Stimulated activated CD4-positive, alpha-beta T cell treated with anti-CD3 and anti-CD28 coated beads, TNF-alpha, amount 100 ng/mL, for 48 hours (primary cell): ENCODE results near the gene JMJD7.

Source experiments
- DNase-seq, 3 donors: peaks; one replicate each; pipeline ENCODE4 v3.0.0-alpha.2; 2020; ENCODE audit warnings: low read depth in 3 of 3

JMJD7 gene

DNA sequence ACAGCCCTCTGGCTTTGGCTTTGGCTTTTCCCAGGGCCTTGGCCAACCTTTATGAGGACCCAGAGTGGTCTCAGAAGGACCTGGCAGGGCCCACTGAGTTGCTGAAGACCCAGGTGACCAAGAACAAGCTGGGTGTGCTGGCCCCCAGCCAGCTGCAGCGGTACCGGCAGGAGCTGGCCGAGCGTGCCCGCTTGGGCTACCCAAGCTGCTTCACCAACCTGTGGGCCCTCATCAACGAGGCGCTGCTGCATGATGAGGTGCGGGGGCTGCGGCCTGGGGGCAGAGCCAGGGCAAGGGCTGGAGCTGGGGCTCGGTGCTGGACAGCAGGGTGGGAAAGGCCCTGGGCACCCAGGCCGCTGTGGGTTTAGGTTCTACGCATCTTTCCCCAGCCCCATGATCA is 16.9 kb downstream of the JMJD7 start:
- DNase-seq, result no peak

GRCh38 chr15:41847206-41847605 is 19.3 kb downstream of the JMJD7 start:
- DNase-seq, result no peak

- no peak for DNase-seq
These were observed 20.1 kb downstream of the JMJD7 start for GRCh38 chr15:41847981-41848380.

DNA sequence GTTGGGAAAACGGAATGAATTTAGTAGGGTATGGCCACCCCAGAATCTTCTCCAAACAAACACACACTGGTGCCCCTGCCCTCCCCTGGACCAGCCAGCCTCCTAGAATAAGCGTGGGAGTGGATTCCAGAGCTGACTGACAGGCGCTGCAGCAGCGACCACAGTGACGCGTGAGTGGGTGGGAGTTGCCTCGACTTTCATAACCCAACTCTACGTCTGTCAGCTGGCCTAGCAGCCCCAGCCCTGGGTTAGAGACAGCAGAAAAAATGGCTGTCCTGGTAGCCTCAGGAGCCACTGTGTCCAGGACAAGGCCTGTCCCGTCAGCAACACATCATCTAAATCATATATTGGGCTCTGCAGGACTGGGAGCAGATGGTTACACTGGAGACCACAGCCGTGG is 20.7 kb downstream of the JMJD7 start:
- DNase-seq, result peak in 2 of 3 donors; percentile 50 to 67

- DNase-seq, result no peak
These were observed 21.3 kb downstream of the JMJD7 start for GRCh38 chr15:41849204-41849603.

DNA sequence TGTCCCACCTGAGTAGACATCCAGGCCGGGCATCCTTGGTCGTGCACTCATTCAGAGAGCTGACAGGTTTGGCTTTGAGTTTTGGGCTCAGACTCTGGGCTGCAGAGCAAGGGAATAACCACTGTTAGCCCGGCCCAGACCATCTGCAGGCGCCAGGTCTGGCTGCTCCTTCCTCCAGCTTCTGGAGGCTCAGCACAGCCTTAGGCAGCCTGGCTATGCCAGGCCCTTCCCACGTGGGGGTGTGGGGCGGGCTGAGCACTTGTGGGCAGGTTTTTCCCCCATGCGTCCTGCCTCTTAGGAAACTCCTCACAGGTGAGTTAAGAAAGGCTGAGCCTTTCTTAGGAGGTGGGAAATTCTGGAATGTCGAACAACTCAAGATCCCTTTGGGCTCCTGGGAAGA is 22.0 kb downstream of the JMJD7 start:
- DNase-seq, result no peak

DNA sequence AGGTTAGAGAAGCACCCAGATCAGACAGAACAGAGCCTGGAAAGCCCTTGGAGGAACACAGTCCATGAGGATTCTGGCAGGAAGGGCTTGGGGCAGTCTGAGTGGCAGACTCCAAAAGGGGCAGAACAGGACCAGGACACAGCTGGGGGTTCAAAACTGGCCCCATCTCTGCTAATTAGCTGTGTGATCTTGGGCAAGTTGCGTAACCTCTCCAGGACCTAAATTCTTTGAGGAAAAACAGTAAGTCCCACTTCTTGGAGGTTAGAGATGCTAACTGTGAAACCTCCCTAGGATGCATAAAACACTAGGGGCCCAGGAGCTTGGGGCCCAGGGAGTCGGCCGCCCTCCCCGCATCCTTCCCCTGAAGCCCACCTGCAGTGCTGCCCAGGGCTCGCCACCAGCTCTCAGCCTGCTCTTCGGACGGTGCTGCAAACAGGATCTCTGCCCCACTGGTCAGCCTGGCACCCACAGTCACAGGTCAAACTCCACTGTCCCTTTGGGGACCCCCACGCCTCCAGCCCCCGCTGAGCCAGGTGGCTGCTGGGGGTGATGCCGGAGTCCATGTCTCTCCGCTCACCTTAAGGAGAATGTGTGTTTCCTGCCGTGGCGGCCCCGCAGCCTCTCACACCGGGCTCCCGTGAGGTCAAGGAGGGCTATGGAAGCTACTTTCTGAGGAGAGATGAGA is 22.7 kb downstream of the JMJD7 start:
- DNase-seq, result no peak

DNA sequence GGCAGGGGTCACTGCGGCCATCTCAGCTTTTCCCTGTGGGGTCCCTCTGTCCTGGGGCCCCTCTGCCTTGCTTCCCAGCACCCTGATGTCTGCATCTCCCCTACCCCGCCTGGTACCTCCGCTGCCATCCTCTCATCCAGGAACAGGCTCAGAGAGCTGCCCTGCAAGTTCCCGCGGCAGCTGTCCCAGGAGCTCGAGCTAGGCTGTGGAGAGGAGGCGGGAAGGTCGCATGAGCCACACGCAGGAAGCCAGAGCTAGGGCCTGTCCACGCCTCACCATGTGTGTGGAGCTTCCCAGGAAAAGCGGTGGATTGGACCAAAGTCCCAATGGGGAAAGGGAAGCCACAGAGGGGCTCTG is 23.3 kb downstream of the JMJD7 start:
- DNase-seq, result no peak

DNA sequence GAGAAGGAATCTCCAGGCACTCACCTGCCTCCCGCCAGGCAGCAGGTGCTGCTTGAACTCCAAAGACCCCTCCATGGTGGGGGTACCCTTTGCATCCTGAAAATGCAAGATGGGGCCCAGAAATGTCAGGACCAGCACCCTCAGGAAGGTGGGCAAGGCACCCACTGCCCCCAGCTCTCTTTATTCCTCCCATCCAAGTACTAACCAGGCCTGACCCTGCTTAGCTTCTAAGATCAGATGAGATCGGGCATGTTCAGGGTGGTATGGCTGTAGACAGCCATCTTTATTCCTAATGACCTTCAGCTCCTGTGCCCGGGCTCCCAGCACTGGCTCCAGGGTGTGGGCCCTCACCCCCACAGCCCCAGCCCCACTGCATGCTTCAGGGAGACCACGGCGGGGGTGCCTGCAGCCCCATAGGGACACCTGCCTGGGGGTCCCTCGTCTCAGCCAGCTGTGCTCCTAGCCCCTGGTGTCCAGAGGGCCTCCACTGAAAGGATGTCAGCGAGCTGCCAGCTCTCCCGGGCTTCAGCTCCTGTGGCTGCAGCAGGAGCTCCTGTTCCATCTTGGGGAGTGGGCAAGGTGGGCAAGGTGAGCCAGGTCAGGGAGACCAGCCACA is 24.0 kb downstream of the JMJD7 start:
- no peak for DNase-seq

- no peak for DNase-seq
These were observed 25.1 kb downstream of the JMJD7 start for GRCh38 chr15:41852736-41853590.

- no peak for DNase-seq
These were observed 25.9 kb downstream of the JMJD7 start for GRCh38 chr15:41853831-41854230.

DNA sequence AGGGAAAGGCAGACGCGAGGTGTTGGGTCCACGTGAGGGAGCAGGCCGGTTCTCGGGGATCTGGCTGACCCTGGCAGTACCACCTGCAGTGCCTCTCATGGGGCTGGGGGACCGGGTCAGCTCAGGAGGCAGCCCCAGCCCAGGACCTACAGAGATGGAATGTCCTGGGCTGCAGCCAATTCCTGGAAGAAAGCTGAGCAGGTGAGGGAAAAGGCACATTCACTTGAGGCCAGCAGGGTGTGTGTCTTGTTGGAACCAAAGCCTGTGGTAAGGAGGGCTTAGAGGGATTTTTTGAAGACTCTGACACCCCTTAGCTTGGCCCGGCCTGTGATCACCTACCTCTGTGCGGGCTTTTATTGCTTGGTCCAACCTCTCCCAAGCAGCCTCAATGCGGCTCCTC is 26.6 kb downstream of the JMJD7 start:
- DNase-seq, result no peak

DNA sequence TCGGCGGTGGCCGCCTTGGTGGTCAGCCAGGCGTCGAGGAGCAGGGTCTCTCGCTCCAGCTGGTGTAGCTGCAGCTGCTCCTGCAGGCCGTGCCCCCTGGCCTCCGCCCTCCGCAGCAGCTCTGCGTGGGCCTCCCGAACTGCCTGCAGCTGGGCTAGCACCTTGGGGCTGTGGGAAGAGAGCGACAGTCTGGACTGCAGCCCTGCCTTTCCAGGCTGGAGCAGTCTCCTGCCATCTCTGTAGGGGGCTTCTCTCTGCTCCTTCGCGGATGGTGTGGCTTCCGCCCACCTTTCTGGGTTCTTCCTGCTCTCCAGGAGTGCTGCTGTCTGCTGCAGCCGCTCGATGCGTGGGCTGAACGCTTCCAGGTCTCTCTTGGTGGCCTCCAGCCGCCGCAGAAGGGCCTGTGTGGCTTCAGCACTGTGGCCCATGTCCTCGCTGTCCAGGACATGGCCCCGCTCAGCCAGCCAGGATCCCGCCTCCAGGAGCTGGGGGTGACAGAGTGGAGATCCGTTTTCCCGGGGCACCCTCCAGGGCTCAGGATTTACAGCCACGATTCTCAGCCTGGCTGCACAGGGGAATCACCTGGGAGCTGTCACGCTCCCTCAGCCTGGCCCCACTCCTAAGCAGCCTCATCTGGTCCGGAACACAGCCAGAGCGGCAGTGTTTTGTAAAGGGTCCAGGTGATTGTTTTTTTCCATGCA is 27.5 kb downstream of the JMJD7 start:
- DNase-seq, result no peak

GRCh38 chr15:41856262-41856661 is 28.4 kb downstream of the JMJD7 start:
- DNase-seq, result no peak

DNA sequence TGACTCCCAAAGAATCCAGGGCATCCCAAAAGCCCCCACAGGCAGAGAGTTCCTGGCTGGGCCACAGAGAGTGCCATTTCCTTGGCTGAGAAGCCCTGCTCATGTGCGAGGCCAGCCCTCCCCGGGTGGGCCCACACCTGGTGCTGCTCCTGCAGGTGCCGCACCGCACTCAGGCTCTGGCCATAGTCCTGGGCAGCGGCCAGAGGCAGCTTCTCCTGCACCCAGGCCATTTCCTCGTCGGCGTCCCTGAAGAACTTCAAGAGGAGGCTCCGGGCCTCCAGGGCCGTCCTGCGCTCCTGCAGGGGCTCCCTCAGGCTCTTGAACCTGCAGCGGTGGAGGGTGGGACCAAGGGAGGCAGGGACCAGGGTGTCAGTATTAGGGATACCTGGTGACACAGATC is 28.8 kb downstream of the JMJD7 start:
- no peak for DNase-seq

DNA sequence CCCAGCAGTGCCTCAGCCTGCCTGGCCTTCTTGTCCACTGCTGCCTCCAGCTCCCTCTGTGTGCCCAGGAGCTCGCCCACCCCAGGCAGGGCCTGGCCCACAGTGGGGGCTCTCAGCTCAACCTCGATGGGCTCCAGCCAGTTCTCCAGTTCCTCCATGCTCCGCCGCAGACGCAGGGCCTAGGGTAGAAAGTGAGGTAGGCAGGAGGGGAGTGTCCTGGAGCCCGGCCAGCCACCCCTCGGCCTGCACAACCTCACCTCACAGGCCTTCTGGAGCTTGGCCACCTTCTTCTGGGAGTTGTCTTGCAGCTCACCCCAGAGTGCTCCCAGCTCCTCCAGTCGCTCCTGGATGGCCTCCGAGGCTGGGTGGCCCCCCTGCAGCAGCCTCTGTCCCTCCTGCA is 29.4 kb downstream of the JMJD7 start:
- no peak for DNase-seq

DNA sequence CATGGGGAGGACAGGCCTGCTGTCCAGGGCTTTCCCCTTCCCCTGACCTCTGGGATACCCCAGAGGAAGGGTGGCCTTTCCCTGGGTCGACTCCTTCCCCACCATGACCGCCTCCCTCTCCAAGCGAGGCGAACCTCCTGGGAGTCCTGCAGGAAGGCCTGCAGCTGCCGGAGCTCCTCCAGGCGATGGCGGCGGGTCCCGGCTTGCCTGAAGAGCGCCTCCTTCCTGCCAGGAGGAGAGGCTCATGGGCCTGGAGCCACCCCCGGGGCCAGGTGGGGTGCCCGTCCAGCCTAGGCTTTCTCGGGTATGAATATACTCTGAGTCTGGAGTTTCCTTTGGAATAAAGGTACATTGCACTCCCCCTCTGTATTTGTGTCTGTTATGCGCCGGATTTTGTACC is 30.9 kb downstream of the JMJD7 start:
- DNase-seq, result no peak

DNA sequence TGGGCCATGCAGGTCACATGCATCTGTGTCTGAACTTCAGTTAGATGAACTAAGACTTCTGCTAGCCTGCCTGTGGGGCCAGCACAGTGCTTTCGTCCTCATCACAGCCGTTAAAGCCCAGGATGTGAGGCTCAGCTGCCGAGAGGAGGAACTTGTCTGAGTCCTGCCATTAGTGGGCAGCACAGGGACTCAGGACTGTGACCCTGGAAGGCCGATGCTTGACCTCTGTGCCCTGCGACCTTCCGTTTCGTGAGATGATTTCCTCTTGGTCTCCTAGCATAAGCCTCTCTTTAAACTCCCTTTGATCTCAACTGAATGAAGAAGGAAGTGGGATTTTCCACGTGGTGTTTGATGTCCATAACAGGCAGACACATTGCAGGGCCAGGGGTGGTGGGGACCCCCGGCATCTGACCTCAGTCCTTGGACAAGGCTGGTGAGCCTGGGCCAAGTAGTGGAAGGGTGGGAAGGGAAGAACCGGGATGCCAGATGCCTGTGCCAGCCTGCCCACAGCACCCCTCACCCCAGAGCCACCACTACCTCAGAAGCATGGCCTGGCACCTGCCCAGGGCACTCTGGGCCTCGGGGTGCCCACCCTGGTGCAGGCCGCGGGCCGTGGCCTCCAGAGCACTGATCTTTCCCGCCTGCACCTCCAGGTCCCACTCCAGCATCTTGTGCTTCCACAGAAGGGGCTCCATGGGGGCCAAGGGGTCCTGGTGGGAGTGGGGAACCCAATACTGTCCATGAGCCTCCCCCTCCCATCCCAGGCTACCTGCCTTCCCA is 32.3 kb downstream of the JMJD7 start:
- DNase-seq, result no peak

DNA sequence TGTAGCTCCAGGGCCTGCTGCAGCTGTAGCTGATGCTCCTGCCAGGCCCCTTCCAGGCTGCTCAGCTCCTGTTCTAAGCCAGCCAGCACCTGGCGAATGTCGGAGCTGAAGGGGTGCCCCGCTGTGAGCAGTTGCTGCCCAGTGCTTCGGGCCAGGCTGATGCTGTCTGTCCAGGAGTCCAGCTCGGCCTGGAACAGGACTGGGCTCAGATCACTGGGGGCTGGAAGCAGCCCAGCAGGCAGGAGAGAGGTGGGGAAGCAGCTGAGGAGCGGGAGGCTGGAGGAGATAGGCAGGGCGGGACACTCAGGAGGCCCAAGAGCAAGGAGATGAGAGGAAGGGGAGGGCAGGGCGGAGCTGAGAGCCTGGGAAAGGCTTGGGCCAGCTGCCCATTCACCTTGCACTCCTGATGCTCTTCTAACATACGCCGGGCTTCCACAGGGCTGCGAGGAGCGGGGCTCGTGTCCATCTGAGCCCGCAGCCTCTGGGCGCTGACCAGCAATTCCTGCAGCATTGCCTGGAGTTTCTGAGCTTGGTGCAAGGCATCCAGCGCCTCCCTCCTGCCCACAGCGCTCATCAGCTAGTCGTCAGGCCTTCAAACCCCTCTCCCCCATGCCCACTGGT is 34.0 kb downstream of the JMJD7 start:
- no peak for DNase-seq

GRCh38 chr15:41862515-41863116 is 34.7 kb downstream of the JMJD7 start:
- DNase-seq, result no peak
